Measurements from ENCODE around the gene H2AZ1.
A peak's percentile ranks its signal among the peaks of the same experiment; 100 is the strongest.

Gene H2AZ1

GRCh38 chr4:99945718-99946355 is 4.2 kb downstream of the H2AZ1 start:
- peak in 1 of 2 experiments; percentile 7 for DNase-seq

- DNase-seq = no peak
These were observed 6.1 kb downstream of the H2AZ1 start for GRCh38 chr4:99943904-99944437.

GRCh38 chr4:99938243-99938753 is 11.8 kb downstream of the H2AZ1 start:
- no peak for DNase-seq

- DNase-seq = no peak
These were observed 15.2 kb downstream of the H2AZ1 start for GRCh38 chr4:99934891-99935290.

GRCh38 chr4:99927566-99927965 is 22.5 kb downstream of the H2AZ1 start:
- no peak for DNase-seq

GRCh38 chr4:99921174-99921573 is 28.9 kb downstream of the H2AZ1 start:
- DNase-seq = no peak

GRCh38 chr4:99918656-99919055 is 31.4 kb downstream of the H2AZ1 start:
- no peak for DNase-seq

- DNase-seq = no peak
These were observed 32.5 kb downstream of the H2AZ1 start for GRCh38 chr4:99917575-99917974.

GRCh38 chr4:99915449-99915848 is 34.6 kb downstream of the H2AZ1 start:
- no peak for DNase-seq

Measured in cerebellar nuclear complex (tissue), 1 donor.